Measurements from ENCODE around the gene UNCX. TPM values are rescaled to one million over a fixed set of nuclear protein-coding genes. Genes with fewer than 3 reads are reported as not detected.

Gene UNCX
- total and polyA plus RNA-seq, 2 of the 8 experiments (the other 6 are each of a cell fraction or from before 2014, with no cell fraction given), result not detected

GRCh38 chr7:1226186-1226901 lies 6.3 kb upstream of the UNCX start (continued):
- TF ChIP-seq ASH2L (IDR thresholded peaks at IDR 0.05; ENCODE audit: low read length), result no peak
- TF ChIP-seq GTF2F1 (IDR thresholded peaks at IDR 0.05; ENCODE audit: borderline replicate concordance, low read depth, low read length), result no peak
- no peak for TF ChIP-seq RXRA (IDR thresholded peaks at IDR 0.05; ENCODE audit: insufficient read depth, low read depth, low read length)
- no peak for TF ChIP-seq NANOG (IDR thresholded peaks at IDR 0.05; ENCODE audit: insufficient read depth, low read depth, low read length, poor library complexity, severe bottlenecking)
- no peak for TF ChIP-seq CBX5 (IDR thresholded peaks at IDR 0.05; ENCODE audit: low read depth, low read length)
- TF ChIP-seq BCL11A (IDR thresholded peaks at IDR 0.05; ENCODE audit: low read depth in 2 of 2, low read length in 2 of 2), result no peak
- TF ChIP-seq SIN3A (conservative IDR thresholded peaks at IDR 0.05 in 1 of 2, IDR thresholded peaks at IDR 0.05 in 1 of 2; ENCODE audit: low read depth in 1 of 2, low read length in 2 of 2), result no peak
- TF ChIP-seq POLR2AphosphoS5 (IDR thresholded peaks at IDR 0.05; ENCODE audit: low read depth, low read length), result no peak
- TF ChIP-seq TCF12 (IDR thresholded peaks at IDR 0.05; ENCODE audit: low read depth, low read length), result no peak
- TF ChIP-seq EGR1 (IDR thresholded peaks at IDR 0.05; ENCODE audit: borderline replicate concordance, low read depth, low read length), result no peak
- no peak for TF ChIP-seq ZNF274 (IDR thresholded peaks at IDR 0.05; ENCODE audit: borderline replicate concordance, extremely low read depth, low read length)
